ENCODE results near the gene HNRNPA3.
"Not testable (repeated sequence)": the region's sequence is repeated elsewhere in the genome, so short reads cannot be mapped to it uniquely, and the experiment has no call there.

HNRNPA3 gene

GRCh38 chr2:177172034-177172880, 40.3 kb upstream of the HNRNPA3 start:
- Histone ChIP-seq H3K9me3 (ENCODE audit: low read depth, low read length) (no peaks in the 10 kb centered on the region), H3K9ac (ENCODE audit: insufficient read length) (no peak overlapping the region), H3K27ac (no peak overlapping the region), H3K4me3 (no peak overlapping the region), H3K36me3 (ENCODE audit: insufficient read depth, low read length) (no peaks in the 10 kb centered on the region)
- no peak for DNase-seq (ENCODE audit: low read depth, low spot score)
- no peak for TF ChIP-seq EZH2 (IDR thresholded peaks at IDR 0.05)
- TF ChIP-seq FOXP2 (optimal IDR thresholded peaks at IDR 0.05; ENCODE audit: control extremely low read depth, extremely low read length, insufficient read depth): no peak
- TF ChIP-seq POLR2AphosphoS5 (IDR thresholded peaks at IDR 0.05; ENCODE audit: borderline replicate concordance, low read depth, low read length): no peak

- DNase-seq (ENCODE audit: low read depth, low spot score): no peak
- TF ChIP-seq EZH2 (IDR thresholded peaks at IDR 0.05) (no peak), FOXP2 (optimal IDR thresholded peaks at IDR 0.05; ENCODE audit: control extremely low read depth, extremely low read length, insufficient read depth) (no peak), POLR2AphosphoS5 (IDR thresholded peaks at IDR 0.05; ENCODE audit: borderline replicate concordance, low read depth, low read length) (no peak)
- Histone ChIP-seq H3K27ac (no peak overlapping the region), H3K9ac (ENCODE audit: insufficient read length) (no peak overlapping the region), H3K36me3 (ENCODE audit: insufficient read depth, low read length) (no peaks in the 10 kb centered on the region), H3K9me3 (ENCODE audit: low read depth, low read length) (no peaks in the 10 kb centered on the region), H3K4me3 (no peak overlapping the region)
These were observed 38.1 kb upstream of the HNRNPA3 start for GRCh38 chr2:177174486-177174885.

- no peaks in the 10 kb centered on the region for H3K9me3 ChIP-seq (ENCODE audit: low read depth, low read length)
- H3K9ac ChIP-seq (ENCODE audit: insufficient read length): no peak overlapping the region
- DNase-seq (ENCODE audit: low read depth, low spot score): no peak
- TF ChIP-seq POLR2AphosphoS5 (IDR thresholded peaks at IDR 0.05; ENCODE audit: borderline replicate concordance, low read depth, low read length) (no peak), EZH2 (IDR thresholded peaks at IDR 0.05) (no peak), FOXP2 (optimal IDR thresholded peaks at IDR 0.05; ENCODE audit: control extremely low read depth, extremely low read length, insufficient read depth) (no peak)
- H3K4me3 ChIP-seq: no peak overlapping the region
- no peak overlapping the region for H3K27ac ChIP-seq
- H3K36me3 ChIP-seq (ENCODE audit: insufficient read depth, low read length): no peaks in the 10 kb centered on the region
These were observed 36.5 kb upstream of the HNRNPA3 start for GRCh38 chr2:177175917-177176668.

- H3K27ac ChIP-seq: no peak overlapping the region
- H3K9me3 ChIP-seq (ENCODE audit: low read depth, low read length): no peaks in the 10 kb centered on the region
- no peak overlapping the region for H3K4me3 ChIP-seq
- no peak overlapping the region for H3K9ac ChIP-seq (ENCODE audit: insufficient read length)
- DNase-seq (ENCODE audit: low read depth, low spot score): no peak
- no peaks in the 10 kb centered on the region for H3K36me3 ChIP-seq (ENCODE audit: insufficient read depth, low read length)
- no peak for TF ChIP-seq POLR2AphosphoS5 (IDR thresholded peaks at IDR 0.05; ENCODE audit: borderline replicate concordance, low read depth, low read length)
- TF ChIP-seq FOXP2 (optimal IDR thresholded peaks at IDR 0.05; ENCODE audit: control extremely low read depth, extremely low read length, insufficient read depth): no peak
- TF ChIP-seq EZH2 (IDR thresholded peaks at IDR 0.05): no peak
These were observed 33.8 kb upstream of the HNRNPA3 start for GRCh38 chr2:177178797-177179196.

- TF ChIP-seq POLR2AphosphoS5 (IDR thresholded peaks at IDR 0.05; ENCODE audit: borderline replicate concordance, low read depth, low read length) (no peak), EZH2 (IDR thresholded peaks at IDR 0.05) (no peak), FOXP2 (optimal IDR thresholded peaks at IDR 0.05; ENCODE audit: control extremely low read depth, extremely low read length, insufficient read depth) (no peak)
- Histone ChIP-seq H3K9me3 (ENCODE audit: low read depth, low read length) (no peaks in the 10 kb centered on the region), H3K27ac (no peak overlapping the region), H3K4me3 (no peak overlapping the region), H3K36me3 (ENCODE audit: insufficient read depth, low read length) (no peaks in the 10 kb centered on the region), H3K9ac (ENCODE audit: insufficient read length) (no peak overlapping the region)
- no peak for DNase-seq (ENCODE audit: low read depth, low spot score)
These were observed 33.4 kb upstream of the HNRNPA3 start for GRCh38 chr2:177179227-177179626.

- not testable (repeated sequence) for H3K9me3 ChIP-seq (ENCODE audit: low read depth, low read length); H3K36me3 ChIP-seq (ENCODE audit: insufficient read depth, low read length); H3K27ac ChIP-seq; H3K4me3 ChIP-seq; H3K9ac ChIP-seq (ENCODE audit: insufficient read length); DNase-seq (ENCODE audit: low read depth, low spot score)
These were observed 32.9 kb upstream of the HNRNPA3 start for GRCh38 chr2:177179671-177180070.

GRCh38 chr2:177180269-177181000, 32.2 kb upstream of the HNRNPA3 start:
- TF ChIP-seq EZH2 (IDR thresholded peaks at IDR 0.05) (no peak), FOXP2 (optimal IDR thresholded peaks at IDR 0.05; ENCODE audit: control extremely low read depth, extremely low read length, insufficient read depth) (no peak)
- DNase-seq (ENCODE audit: low read depth, low spot score): no peak

GRCh38 chr2:177183860-177184259, 28.7 kb upstream of the HNRNPA3 start:
- Histone ChIP-seq H3K27ac (no peak overlapping the region), H3K9me3 (ENCODE audit: low read depth, low read length) (no peaks in the 10 kb centered on the region), H3K36me3 (ENCODE audit: insufficient read depth, low read length) (no peaks in the 10 kb centered on the region), H3K4me3 (no peak overlapping the region), H3K9ac (ENCODE audit: insufficient read length) (no peak overlapping the region)
- no peak for DNase-seq (ENCODE audit: low read depth, low spot score)
- TF ChIP-seq FOXP2 (optimal IDR thresholded peaks at IDR 0.05; ENCODE audit: control extremely low read depth, extremely low read length, insufficient read depth) (no peak), EZH2 (IDR thresholded peaks at IDR 0.05) (no peak), POLR2AphosphoS5 (IDR thresholded peaks at IDR 0.05; ENCODE audit: borderline replicate concordance, low read depth, low read length) (no peak)

More at GRCh38 chr2:177180269-177181000, 32.2 kb upstream of the HNRNPA3 start:
- Histone ChIP-seq H3K4me3 (no peak overlapping the region), H3K27ac (no peak overlapping the region), H3K9ac (ENCODE audit: insufficient read length) (no peak overlapping the region), H3K9me3 (ENCODE audit: low read depth, low read length) (no peaks in the 10 kb centered on the region), H3K36me3 (ENCODE audit: insufficient read depth, low read length) (no peaks in the 10 kb centered on the region)
